Activated CD4-positive, alpha-beta T cell treated with anti-CD3 and anti-CD28 coated beads, Interleukin-2, amount 50 U/mL, for 48 hours (primary cell): ENCODE results near the gene PSMG3.

Experiments used
- DNase-seq, 2 experiments: peaks; one replicate each; pipeline ENCODE4 v3.0.0-alpha.2; 2020

The PSMG3 gene

GRCh38 chr7:1569833-1570632, at the start of gene PSMG3:
PSMG3 (minus strand) TSS chr7:1570032; CDS start chr7:1569339, 693 bp downstream.
- DNase-seq: peak; percentile 89 to 91

- DNase-seq: no peak
These were observed 48.6 kb upstream of the PSMG3 start for GRCh38 chr7:1618475-1618874.

GRCh38 chr7:1617957-1618356, 48.1 kb upstream of the PSMG3 start:
- no peak for DNase-seq

DNA sequence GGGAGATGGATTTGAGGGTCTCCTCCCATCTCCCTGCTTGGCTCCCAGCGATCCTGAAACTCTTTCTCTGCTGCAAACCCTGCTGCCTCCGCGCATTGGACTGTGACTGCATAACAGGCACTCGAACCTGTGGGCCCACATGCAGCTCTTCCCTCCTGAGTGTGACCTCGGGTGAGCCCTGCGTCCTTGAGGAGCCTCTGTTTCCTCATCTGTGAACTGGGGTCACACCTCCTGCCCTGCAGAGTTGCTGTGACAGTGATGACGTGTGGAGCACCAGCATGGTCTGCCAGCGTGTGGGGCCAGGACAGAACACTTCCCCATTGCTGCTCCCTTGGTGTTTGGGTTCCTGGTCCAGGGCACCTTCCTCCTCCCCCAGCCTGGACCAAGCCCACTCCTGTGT, 46.9 kb upstream of the PSMG3 start:
- DNase-seq: no peak

- DNase-seq: no peak
These were observed 41.9 kb upstream of the PSMG3 start for GRCh38 chr7:1611708-1612241.

DNA sequence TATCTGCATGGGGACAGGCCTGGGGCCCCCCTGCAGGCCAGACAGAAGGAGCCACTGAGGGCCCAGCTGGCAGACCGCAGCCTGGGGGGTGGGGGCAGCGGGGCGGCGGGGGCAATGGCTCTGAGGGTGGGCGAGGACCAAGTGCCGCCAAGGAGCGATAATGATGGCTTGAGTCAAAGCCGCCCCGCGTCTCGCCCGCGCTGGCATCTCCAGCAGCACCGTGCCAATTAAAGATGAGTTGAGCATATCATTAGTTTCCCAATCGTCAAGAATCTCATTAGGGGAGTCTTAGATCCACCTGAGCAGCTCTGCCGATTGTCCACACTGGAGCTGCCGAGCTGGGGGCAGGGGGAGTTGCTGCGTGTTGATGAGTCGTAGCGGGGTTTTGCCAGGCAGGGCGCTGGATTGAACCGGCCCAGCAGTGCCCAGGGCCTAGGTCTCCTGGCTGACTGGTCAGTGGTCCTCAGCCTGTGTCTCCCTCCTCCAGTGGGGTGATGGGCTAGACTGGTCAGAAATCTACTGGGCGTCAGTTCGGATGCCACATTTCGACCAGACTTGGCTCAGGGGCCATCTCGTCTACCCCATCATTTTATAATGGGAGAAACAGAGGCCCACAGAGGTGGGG, 41.0 kb upstream of the PSMG3 start:
- no peak for DNase-seq

- DNase-seq: no peak
These were observed 40.3 kb upstream of the PSMG3 start for GRCh38 chr7:1610013-1610677.

DNA sequence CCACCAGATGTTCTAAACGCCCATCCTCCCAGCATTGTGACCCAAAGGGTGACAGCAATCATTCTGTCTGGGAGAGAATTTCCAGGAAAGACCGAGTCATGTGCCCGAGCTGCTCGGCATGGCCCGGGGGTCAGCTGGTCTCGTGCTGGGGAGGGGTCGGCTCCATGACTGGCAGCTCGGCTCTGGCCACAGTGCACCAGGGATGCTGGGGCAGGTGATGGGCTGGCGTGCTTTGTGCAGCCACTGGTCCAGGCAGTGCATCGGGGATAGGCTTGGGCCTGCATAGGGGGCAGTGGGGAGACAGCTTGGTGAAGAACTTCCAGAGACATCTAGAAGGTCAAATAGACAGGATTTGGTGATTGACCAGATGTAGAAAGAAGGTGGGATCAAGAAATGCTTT, 39.2 kb upstream of the PSMG3 start:
- no peak for DNase-seq

DNA sequence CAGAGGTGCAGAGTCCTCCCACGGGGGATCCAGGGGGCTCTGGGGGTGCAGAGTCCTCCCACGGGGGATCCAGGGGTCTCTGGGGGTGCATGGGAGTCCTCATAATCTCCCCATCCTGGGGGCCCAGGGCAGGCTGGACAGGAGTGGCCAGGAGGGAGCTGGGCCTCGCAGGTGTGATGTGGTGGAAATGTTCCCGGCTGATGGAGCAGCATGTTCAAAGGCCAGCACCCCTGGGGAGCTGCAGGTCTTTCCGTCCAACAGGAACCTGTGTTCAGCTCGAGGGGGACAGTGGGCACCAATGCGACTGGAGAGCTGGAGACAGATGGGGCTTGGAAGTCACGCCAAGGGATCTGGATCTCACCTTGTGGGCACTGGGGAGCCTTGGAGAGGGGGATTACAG, 38.5 kb upstream of the PSMG3 start:
- DNase-seq: no peak

- no peak for DNase-seq
These were observed 37.9 kb upstream of the PSMG3 start for GRCh38 chr7:1607696-1608095.

DNA sequence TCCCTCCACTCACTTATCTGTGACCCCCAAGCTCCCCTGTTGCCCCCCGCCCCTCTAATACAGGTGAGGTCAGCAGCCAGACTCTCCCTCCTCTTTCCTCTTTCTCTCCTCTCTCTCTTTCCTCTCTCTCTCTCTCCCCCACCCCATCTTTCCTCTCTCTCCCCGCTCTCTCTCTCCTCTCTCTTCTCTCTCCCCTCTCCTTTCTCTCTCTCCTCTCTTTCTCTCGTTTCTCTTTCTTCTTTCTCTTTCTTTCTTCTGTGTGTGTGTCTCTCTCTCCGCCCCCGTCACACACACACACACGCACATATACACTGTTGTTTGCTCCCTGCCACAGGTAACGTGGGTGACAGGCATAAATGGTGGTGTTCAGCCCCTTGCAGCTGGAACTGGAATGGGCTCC, 37.2 kb upstream of the PSMG3 start:
- DNase-seq: no peak

GRCh38 chr7:1604383-1604782, 34.6 kb upstream of the PSMG3 start:
- no peak for DNase-seq

DNA sequence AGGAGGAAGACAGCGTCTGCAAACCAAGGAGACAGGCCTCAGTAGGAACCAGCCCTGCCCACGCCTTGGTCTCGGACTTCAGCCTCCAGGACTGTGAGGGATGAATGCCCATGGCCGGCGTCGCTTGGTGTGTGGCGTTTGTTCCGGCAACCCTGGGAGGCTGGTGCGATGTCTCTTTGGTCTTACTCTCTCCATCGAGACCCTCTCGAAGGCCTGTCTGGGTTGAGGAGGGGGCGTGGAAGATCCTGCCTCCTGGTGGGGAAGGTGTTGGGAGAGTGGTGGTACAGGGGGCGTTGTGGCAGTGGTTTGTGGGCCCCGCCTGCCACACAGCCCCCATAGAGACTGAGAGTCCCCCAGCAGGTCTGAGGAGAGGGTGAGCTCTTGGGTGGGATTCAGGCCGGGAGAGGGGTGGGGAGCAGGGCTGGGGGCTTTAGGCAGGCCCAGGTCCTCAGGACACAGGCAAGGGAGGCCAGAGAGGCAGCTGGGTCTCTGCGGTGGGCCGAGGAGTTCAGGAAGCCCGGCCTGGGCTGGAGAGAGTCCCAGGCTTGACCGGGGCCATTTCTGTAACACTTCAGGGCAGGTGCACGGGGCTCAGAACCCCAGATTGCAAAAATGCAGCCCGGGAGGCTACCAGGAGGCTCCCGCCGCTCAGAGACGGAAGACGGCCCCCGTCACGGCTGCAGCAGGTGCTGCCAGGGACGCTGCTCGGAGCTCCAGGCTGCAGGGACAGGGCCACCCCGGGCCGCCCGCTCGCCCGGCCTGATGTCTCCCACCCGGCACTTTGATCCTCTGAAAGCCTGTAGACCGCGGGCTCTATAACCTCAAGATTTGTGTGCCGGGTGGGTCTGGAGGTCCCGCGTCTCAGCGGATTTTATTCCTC, 33.8 kb upstream of the PSMG3 start:
- no peak for DNase-seq

GRCh38 chr7:1602386-1602785, 32.6 kb upstream of the PSMG3 start:
- no peak for DNase-seq

- no peak for DNase-seq
These were observed 32.1 kb upstream of the PSMG3 start for GRCh38 chr7:1601956-1602355.

DNA sequence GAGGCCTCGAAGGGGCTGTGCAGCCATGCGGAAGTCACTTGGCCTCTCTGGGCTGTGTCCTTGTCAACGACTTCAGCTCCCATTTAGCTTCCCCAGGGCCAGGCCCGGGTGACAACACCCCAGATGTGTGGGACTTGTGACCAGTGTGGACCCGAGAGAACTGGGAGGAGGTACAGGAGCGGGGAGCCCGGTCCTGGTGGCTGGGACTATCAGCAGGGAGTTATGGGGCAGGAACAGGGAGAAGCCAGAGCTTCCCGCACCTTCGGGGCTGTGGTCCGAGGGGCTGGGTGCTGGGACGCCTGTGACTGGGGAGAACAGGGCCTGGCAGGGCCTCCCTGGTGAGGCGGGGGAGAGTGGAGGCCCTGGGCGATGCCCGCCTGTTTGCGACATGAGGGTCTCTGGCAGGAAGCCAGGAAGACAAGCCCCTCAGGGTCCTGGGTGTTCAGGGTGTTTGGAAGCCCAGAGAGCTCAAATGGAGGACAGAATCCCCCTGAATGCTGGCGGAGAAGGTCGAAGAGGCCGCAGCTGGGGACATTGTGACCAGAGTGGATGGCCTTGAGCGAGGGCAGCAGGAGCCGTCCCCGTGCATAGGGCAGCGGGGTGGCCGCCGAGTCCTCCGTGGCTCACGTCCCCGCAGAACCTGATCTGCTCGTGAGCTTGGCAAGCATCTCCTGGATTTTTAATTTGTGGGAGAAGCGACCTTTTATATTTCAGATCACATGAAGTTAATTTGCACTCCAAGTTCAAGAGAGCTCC, 30.0 kb upstream of the PSMG3 start:
- DNase-seq: no peak

DNA sequence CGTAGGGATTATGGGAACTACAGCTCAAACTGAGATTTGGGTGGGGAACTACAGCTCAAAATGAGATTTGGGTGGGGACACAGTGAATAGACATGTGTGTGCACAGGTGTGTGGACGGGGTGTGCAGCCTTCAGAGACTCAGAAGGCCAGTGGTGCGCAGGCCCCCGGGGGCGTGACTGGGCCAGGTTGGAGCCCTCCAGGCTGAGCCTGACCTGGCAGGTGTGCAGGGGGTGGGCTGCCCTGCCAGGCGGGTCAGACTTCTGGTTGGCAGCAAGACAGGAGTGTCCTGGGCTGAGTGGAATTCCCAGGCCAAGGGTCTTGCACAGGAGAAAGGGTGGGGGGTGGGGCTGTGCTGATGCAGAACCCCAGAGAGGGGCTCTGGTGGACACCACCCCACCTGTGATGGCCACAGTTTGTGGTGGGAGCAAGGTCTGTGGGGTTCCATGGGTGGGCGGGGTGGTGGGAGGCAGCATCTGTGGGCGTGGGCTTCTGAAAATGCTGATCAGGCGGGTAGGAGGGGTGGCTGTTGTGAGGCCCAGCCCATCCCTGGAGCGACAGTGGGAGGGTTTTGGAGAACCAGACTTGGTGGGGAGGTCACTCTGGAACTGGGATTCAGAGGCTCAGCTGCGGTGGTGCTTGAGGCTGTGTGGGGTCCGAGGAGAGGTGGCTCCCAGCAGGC, 29.3 kb upstream of the PSMG3 start:
- no peak for DNase-seq

- DNase-seq: no peak
These were observed 28.5 kb upstream of the PSMG3 start for GRCh38 chr7:1598286-1598685.

DNA sequence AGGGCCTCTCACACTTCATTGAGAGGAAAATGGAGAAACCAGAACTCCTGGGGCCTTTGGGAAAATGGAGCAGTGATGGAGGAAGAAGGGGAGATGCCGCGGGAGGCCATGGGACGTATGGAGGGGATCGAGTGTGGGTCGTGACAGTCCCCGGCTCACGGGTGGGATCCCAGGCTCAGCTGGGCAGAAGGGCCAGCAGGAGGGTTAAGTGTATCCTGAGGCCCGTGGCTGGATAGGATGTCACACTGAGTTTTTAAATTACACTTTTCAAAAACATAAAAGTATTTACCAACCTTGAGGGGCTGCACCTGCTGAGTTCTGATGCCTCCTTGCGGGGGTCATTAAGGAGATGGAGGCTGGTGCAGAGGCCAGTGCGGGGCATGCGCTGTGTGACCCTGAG, 28.0 kb upstream of the PSMG3 start:
- DNase-seq: no peak

- no peak for DNase-seq
These were observed 27.4 kb upstream of the PSMG3 start for GRCh38 chr7:1597066-1597760.
